GM12892 (cell line): Measurements from ENCODE around the gene SVEP1.

Experiments
- POLR2A ChIP-seq: IDR thresholded peaks from 2 replicates; pipeline ENCODE4 v1.6.1; 2011; ENCODE audit warnings: low read depth, low read length, control low read depth
- TAF1 ChIP-seq: IDR thresholded peaks from 2 replicates; pipeline ENCODE4 v1.6.1; 2011; ENCODE audit warnings: low read depth, mild to moderate bottlenecking, control low read depth, low read length, borderline replicate concordance

DNA sequence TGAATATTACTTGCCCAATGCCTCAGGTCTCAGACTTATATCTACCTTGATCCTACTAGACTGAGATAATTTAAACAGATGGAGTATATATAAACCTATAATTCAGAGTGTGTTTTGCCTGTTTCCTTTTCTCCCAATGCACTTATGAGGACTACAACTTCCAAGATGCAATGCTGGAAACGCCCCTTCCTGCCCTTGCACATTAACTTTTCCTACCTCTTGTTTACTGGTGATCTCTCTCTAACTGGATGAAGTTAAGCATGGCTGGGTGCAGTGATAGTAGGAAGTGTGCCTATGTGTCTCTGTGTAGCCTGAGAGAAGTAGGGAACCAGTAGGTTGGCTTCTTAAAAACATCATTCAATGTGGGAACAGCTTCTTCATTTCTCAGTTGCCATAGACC is 115.2 kb downstream of the SVEP1 start:
- TF ChIP-seq POLR2A, result no peak
- no peak for TF ChIP-seq TAF1
